H9 (cell line): ENCODE results near the gene SMC1B. TPM values are rescaled to one million over a fixed set of nuclear protein-coding genes. Genes with fewer than 3 reads are reported as not detected.

Source experiments
- DNase-seq: peaks from one replicate; pipeline ENCODE4 v3.0.0-alpha.2; 2017
- H2AFZ ChIP-seq: one replicate; pipeline ENCODE4 v1.6.1; 2013; ENCODE audit warnings: mild to moderate bottlenecking, low read length, control low read depth, moderate library complexity
- H2AK5ac ChIP-seq: 2 replicates; pipeline ENCODE4 v1.6.1; 2013; ENCODE audit warnings: low read length, control low read depth, mixed read lengths; ENCODE audit not compliant: insufficient read length
- H2BK120ac ChIP-seq: one replicate; pipeline ENCODE4 v1.6.1; 2013; ENCODE audit warnings: low read depth, mild to moderate bottlenecking, low read length, control low read depth, inconsistent platforms; ENCODE audit not compliant: poor library complexity, severe bottlenecking
- H2BK12ac ChIP-seq: 2 replicates; pipeline ENCODE4 v1.6.1; 2013; ENCODE audit warnings: low read length, control low read depth, mixed read lengths, low read depth; ENCODE audit not compliant: insufficient read length
- H2BK15ac ChIP-seq: 2 replicates; pipeline ENCODE4 v1.6.1; 2013; ENCODE audit warnings: low read depth, low read length, control low read depth
- H2BK20ac ChIP-seq: one replicate; pipeline ENCODE4 v1.6.1; 2013; ENCODE audit warnings: low read depth, mild to moderate bottlenecking, low read length, control low read depth, inconsistent platforms; ENCODE audit not compliant: poor library complexity, severe bottlenecking
- H2BK5ac ChIP-seq: 2 replicates; pipeline ENCODE4 v1.6.1; 2013; ENCODE audit warnings: low read length, control low read depth, mixed read lengths; ENCODE audit not compliant: insufficient read length
- H3K14ac ChIP-seq: 2 replicates; pipeline ENCODE4 v1.6.1; 2013; ENCODE audit warnings: low read length, control low read depth; ENCODE audit not compliant: insufficient read depth
- H3K18ac ChIP-seq: 2 replicates; pipeline ENCODE4 v1.6.1; 2013; ENCODE audit warnings: low read depth, mild to moderate bottlenecking, mixed read lengths, low read length, control low read depth; ENCODE audit not compliant: insufficient read length
- H3K23ac ChIP-seq: 2 replicates; pipeline ENCODE4 v1.6.1; 2013; ENCODE audit warnings: low read length, control low read depth, mixed read lengths, low read depth; ENCODE audit not compliant: insufficient read length
- H3K23me2 ChIP-seq: 2 replicates; pipeline ENCODE4 v1.6.1; 2013; ENCODE audit warnings: low read depth, mild to moderate bottlenecking, mixed read lengths, low read length, control low read depth; ENCODE audit not compliant: insufficient read length, poor library complexity, severe bottlenecking
- H3K27ac ChIP-seq: 2 replicates; pipeline ENCODE4 v1.5.1; 2013; ENCODE audit warnings: low read length, control low read depth, mixed read lengths, low read depth; ENCODE audit not compliant: insufficient read length
- H3K27me3 ChIP-seq: 2 replicates; pipeline ENCODE4 v1.6.1; 2013; ENCODE audit warnings: low read length, control low read depth, inconsistent platforms; ENCODE audit not compliant: insufficient read depth
- H3K4ac ChIP-seq: 2 replicates; pipeline ENCODE4 v1.6.1; 2013; ENCODE audit warnings: low read depth, mild to moderate bottlenecking, control low read depth, inconsistent platforms, low read length, moderate library complexity
- H3K4me1 ChIP-seq: 2 replicates; pipeline ENCODE4 v1.6.1; 2013; ENCODE audit warnings: low read length, control low read depth, inconsistent platforms; ENCODE audit not compliant: insufficient read depth
- H3K4me2 ChIP-seq: 2 replicates; pipeline ENCODE4 v1.6.1; 2013; ENCODE audit warnings: low read length, control low read depth, mixed read lengths; ENCODE audit not compliant: insufficient read length, insufficient read depth
- H3K56ac ChIP-seq: 2 replicates; pipeline ENCODE4 v1.6.1; 2013; ENCODE audit warnings: low read depth, mild to moderate bottlenecking, mixed read lengths, low read length, control low read depth; ENCODE audit not compliant: insufficient read length
- H3K79me1 ChIP-seq: 2 replicates; pipeline ENCODE4 v1.6.1; 2013; ENCODE audit warnings: low read depth, mild to moderate bottlenecking, moderate library complexity, low read length, control low read depth, inconsistent platforms; ENCODE audit not compliant: insufficient read depth, poor library complexity, severe bottlenecking
- H3K79me2 ChIP-seq: 2 replicates; pipeline ENCODE4 v1.6.1; 2013; ENCODE audit warnings: low read length, control low read depth, inconsistent platforms; ENCODE audit not compliant: insufficient read depth
- H3K9ac ChIP-seq: 2 replicates; pipeline ENCODE4 v1.6.1; 2013; ENCODE audit warnings: low read length, control low read depth, mixed read lengths; ENCODE audit not compliant: insufficient read length; ENCODE audit errors: extremely low read depth
- H3K9me3 ChIP-seq: one replicate; pipeline ENCODE4 v1.6.1; 2013; ENCODE audit warnings: low read depth, low read length, inconsistent platforms; ENCODE audit not compliant: control insufficient read depth
- H3T11ph ChIP-seq: one replicate; pipeline ENCODE4 v1.6.1; 2013; ENCODE audit warnings: mild to moderate bottlenecking, low read length, control low read depth, inconsistent platforms
- H4K20me1 ChIP-seq: one replicate; pipeline ENCODE4 v1.6.1; 2013; ENCODE audit not compliant: control insufficient read depth, insufficient read length, insufficient read depth
- H4K5ac ChIP-seq: 2 replicates; pipeline ENCODE4 v1.6.1; 2013; ENCODE audit warnings: low read depth, mild to moderate bottlenecking, mixed read lengths, low read length, control low read depth; ENCODE audit not compliant: insufficient read length
- H4K8ac ChIP-seq: replicated peaks from 2 replicates; pipeline ENCODE4 v1.6.1; 2013; ENCODE audit warnings: low read length, control low read depth, mixed read lengths, low read depth; ENCODE audit not compliant: insufficient read length
- H4K91ac ChIP-seq: 2 replicates; pipeline ENCODE4 v1.6.1; 2013; ENCODE audit warnings: low read depth, mild to moderate bottlenecking, moderate library complexity, mixed read lengths, low read length, control low read depth; ENCODE audit not compliant: insufficient read length
- H3K27ac Mint-ChIP-seq, 3 experiments: 2 replicates in 2 of 3; 3 replicates in 1 of 3; pipeline ENCODE4 v1.8.0; 2020 to 2021; ENCODE audit warnings: mixed read lengths in 3 of 3, mild to moderate bottlenecking in 1 of 3, moderate library complexity in 1 of 3
- H3K27me3 Mint-ChIP-seq: 2 replicates; pipeline ENCODE4 v1.8.0; 2021; ENCODE audit warnings: low read depth, mild to moderate bottlenecking, moderate library complexity, mixed read lengths
- H3K36me3 Mint-ChIP-seq, 3 experiments: 2 replicates in 2 of 3; 3 replicates in 1 of 3; pipeline ENCODE4 v1.8.0; 2020 to 2021; ENCODE audit warnings: low read depth in 3 of 3, mixed read lengths in 3 of 3; ENCODE audit not compliant: insufficient read depth in 1 of 3
- H3K4me1 Mint-ChIP-seq, 2 experiments: 2 replicates each; pipeline ENCODE4 v1.8.0; 2020; ENCODE audit warnings: mixed read lengths in 2 of 2
- H3K4me3 Mint-ChIP-seq, 2 experiments: 2 replicates in 1 of 2; 3 replicates in 1 of 2; pipeline ENCODE4 v1.8.0; 2020 to 2021; ENCODE audit warnings: mild to moderate bottlenecking in 2 of 2, mixed read lengths in 2 of 2, moderate library complexity in 1 of 2
- H3K9me3 Mint-ChIP-seq, 2 experiments: 2 replicates in 1 of 2; 3 replicates in 1 of 2; pipeline ENCODE4 v1.8.0; 2020; ENCODE audit warnings: mild to moderate bottlenecking in 2 of 2, mixed read lengths in 2 of 2, moderate library complexity in 1 of 2
- WGBS: extraction: QIAGEN DNeasy Blood & Tissue Kit; methylation state at CpG from one replicate; pipeline ENCODE4 v1.1.7; 2013; ENCODE audit warnings: missing lambda C conversion rate, low lambda C conversion rate, mixed read lengths; ENCODE audit not compliant: insufficient read length; ENCODE audit errors: extremely low coverage; 5-methylcytosine and 5-hydroxymethylcytosine counted together
- total RNA-seq: library from RNA; stranded (reverse); gene quantifications from 2 replicates; pipeline ENCODE4 v1.2.1, GENCODE V29; 2021
- TF ChIP-seq, protein P1 (sequence below): fragments of 200-600 bp; sonication (generic); conservative IDR thresholded peaks from 3 replicates; pipeline ENCODE4 v1.8.0; 2021; ENCODE audit warnings: antibody characterized with exemption, mild to moderate bottlenecking

Gene SMC1B
- total RNA-seq, 1 experiment from 2014 or later, result not detected

DNA sequence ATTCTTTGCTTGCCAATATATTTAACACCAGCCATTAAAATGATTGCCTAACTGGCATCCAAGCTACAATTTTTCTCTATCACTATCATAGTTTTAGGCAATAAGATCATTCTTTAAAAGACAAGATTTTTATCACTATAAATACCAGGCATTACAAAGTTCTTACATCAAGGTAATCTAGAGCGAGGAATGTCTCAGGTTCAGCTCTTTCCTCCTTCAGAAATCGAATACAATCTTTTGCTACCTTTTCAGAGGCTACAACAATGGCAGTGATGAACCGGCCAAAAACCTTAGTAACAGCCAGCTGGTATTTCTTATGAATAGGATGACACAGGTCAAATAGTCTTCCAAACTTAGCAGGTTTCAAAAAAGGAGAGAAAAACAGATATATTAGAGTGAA lies 23.9 kb downstream of the SMC1B start:
- no peak overlapping the region for H2BK12ac ChIP-seq
- no peaks in the 10 kb centered on the region for H4K20me1 ChIP-seq
- H3T11ph ChIP-seq, result no peak overlapping the region
- Mint-ChIP-seq H3K27ac (no peak overlapping the region), H3K4me1 (no peaks in the 10 kb centered on the region), H3K9me3 (no peaks in the 10 kb centered on the region), H3K27me3 (peaks cover 7% of the 10 kb centered on the region), H3K4me3 (no peak overlapping the region), H3K36me3 (no peaks in the 10 kb centered on the region)
- no peaks in the 10 kb centered on the region for H3K27me3 ChIP-seq
- H2BK120ac ChIP-seq, result no peak overlapping the region
- H3K4me2 ChIP-seq, result no peak overlapping the region
- H3K23me2 ChIP-seq, result no peaks in the 10 kb centered on the region
- no peaks in the 10 kb centered on the region for H3K9me3 ChIP-seq
- no peak overlapping the region for H2AK5ac ChIP-seq
- H2AFZ ChIP-seq, result no peak overlapping the region
- H3K56ac ChIP-seq, result no peak overlapping the region
- no peak overlapping the region for H3K9ac ChIP-seq
- no peaks in the 10 kb centered on the region for H3K79me2 ChIP-seq
- H3K23ac ChIP-seq, result no peak overlapping the region
- H4K91ac ChIP-seq, result no peak overlapping the region
- H3K4ac ChIP-seq, result no peak overlapping the region
- no peak overlapping the region for H2BK15ac ChIP-seq
- H3K14ac ChIP-seq, result no peak overlapping the region
- no peak overlapping the region for H3K27ac ChIP-seq
- H4K8ac ChIP-seq, result no peak overlapping the region
- H2BK5ac ChIP-seq, result no peak overlapping the region
- H3K4me1 ChIP-seq, result no peaks in the 10 kb centered on the region
- no peak for DNase-seq
- TF ChIP-seq, protein P1, sequence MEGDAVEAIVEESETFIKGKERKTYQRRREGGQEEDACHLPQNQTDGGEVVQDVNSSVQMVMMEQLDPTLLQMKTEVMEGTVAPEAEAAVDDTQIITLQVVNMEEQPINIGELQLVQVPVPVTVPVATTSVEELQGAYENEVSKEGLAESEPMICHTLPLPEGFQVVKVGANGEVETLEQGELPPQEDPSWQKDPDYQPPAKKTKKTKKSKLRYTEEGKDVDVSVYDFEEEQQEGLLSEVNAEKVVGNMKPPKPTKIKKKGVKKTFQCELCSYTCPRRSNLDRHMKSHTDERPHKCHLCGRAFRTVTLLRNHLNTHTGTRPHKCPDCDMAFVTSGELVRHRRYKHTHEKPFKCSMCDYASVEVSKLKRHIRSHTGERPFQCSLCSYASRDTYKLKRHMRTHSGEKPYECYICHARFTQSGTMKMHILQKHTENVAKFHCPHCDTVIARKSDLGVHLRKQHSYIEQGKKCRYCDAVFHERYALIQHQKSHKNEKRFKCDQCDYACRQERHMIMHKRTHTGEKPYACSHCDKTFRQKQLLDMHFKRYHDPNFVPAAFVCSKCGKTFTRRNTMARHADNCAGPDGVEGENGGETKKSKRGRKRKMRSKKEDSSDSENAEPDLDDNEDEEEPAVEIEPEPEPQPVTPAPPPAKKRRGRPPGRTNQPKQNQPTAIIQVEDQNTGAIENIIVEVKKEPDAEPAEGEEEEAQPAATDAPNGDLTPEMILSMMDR, result no peak
- H4K5ac ChIP-seq, result no peak overlapping the region
- WGBS, result no CpG with 5 or more reads among the region's 3 CpGs
- no peak overlapping the region for H3K18ac ChIP-seq
- no peaks in the 10 kb centered on the region for H3K79me1 ChIP-seq
- H2BK20ac ChIP-seq, result no peak overlapping the region
